GM23338 (cell line): Measurements from ENCODE around the gene CTRB2.

Experiments used
- CREB1 ChIP-seq: fragments of 250-450 bp; sonication (Bioruptor Pico); IDR thresholded peaks from 2 replicates; pipeline ENCODE4 v1.5.0; 2020; ENCODE audit warnings: low read depth, mild to moderate bottlenecking, moderate library complexity
- EZH2 ChIP-seq: fragments of 200-600 bp; sonication (generic); IDR thresholded peaks from one replicate; pipeline ENCODE4 v1.8.0; 2017; ENCODE audit warnings: antibody characterized with exemption, mild to moderate bottlenecking, low read depth; ENCODE audit not compliant: unreplicated experiment
- EZH2phosphoT487 ChIP-seq: fragments of 200-600 bp; sonication (generic); IDR thresholded peaks from one replicate; pipeline ENCODE4 v1.8.1; 2018; ENCODE audit warnings: antibody characterized with exemption; ENCODE audit not compliant: unreplicated experiment
- JUNB ChIP-seq: IDR thresholded peaks from one replicate; pipeline ENCODE4 v1.6.1; 2016; ENCODE audit warnings: antibody characterized with exemption; ENCODE audit not compliant: unreplicated experiment
- NANOG ChIP-seq: IDR thresholded peaks from 2 replicates; pipeline ENCODE4 v1.6.1; 2016; ENCODE audit warnings: antibody characterized with exemption, borderline replicate concordance
- POLR2AphosphoS5 ChIP-seq: IDR thresholded peaks from 2 replicates; pipeline ENCODE4 v1.6.1; 2016; ENCODE audit warnings: antibody characterized with exemption, low read depth
- ZNF331 ChIP-seq: fragments of 250-450 bp; sonication (Bioruptor Pico); IDR thresholded peaks from 2 replicates; pipeline ENCODE4 v1.5.0; 2020; ENCODE audit warnings: low read depth, mild to moderate bottlenecking, moderate library complexity
- TF ChIP-seq, protein P1 (sequence below), 2 experiments: fragments of 200-600 bp in 1 of 2; sonication (generic) in 1 of 2; conservative IDR thresholded peaks; 2 replicates each; pipeline versions ENCODE4 v1.5.1 to v1.6.1; 2016 to 2017; ENCODE audit warnings: antibody characterized with exemption in 2 of 2, low read depth in 2 of 2, mild to moderate bottlenecking in 2 of 2, moderate library complexity in 1 of 2
- TF ChIP-seq, protein P2 (sequence below): IDR thresholded peaks from one replicate; pipeline ENCODE4 v1.6.1; 2018; ENCODE audit warnings: antibody characterized with exemption; ENCODE audit not compliant: unreplicated experiment
- TF ChIP-seq, protein P3 (sequence below): IDR thresholded peaks from 2 replicates; pipeline ENCODE4 v1.6.1; 2016; ENCODE audit warnings: antibody characterized with exemption

DNA sequence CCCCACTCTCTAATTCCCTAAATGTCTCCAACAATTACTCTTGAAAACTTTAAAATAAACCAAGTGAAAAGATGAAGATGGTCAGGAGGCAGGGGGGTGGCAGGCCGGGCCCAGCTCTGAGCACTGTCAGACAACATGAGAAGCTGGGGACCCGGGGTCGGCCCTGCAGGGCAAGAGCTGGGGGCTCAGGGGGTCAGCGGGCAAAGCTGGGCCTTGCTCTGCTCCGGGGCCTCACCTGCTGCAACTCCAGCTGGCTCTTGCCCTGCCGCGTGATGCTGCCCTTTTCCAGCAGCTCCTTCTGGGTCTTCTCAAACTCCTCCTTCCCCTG lies 26.6 kb upstream of the CTRB2 start:
- TF ChIP-seq, protein P1, sequence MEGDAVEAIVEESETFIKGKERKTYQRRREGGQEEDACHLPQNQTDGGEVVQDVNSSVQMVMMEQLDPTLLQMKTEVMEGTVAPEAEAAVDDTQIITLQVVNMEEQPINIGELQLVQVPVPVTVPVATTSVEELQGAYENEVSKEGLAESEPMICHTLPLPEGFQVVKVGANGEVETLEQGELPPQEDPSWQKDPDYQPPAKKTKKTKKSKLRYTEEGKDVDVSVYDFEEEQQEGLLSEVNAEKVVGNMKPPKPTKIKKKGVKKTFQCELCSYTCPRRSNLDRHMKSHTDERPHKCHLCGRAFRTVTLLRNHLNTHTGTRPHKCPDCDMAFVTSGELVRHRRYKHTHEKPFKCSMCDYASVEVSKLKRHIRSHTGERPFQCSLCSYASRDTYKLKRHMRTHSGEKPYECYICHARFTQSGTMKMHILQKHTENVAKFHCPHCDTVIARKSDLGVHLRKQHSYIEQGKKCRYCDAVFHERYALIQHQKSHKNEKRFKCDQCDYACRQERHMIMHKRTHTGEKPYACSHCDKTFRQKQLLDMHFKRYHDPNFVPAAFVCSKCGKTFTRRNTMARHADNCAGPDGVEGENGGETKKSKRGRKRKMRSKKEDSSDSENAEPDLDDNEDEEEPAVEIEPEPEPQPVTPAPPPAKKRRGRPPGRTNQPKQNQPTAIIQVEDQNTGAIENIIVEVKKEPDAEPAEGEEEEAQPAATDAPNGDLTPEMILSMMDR (conservative IDR thresholded peaks at IDR 0.05; ENCODE audit: low read depth in 2 of 2), result no peak
- TF ChIP-seq EZH2phosphoT487 (no peak), POLR2AphosphoS5 (no peak), EZH2 (no peak), ZNF331 (CRISPR knock-in tag) (no peak), JUNB (no peak), CREB1 (CRISPR knock-in tag) (no peak), NANOG (no peak)
- TF ChIP-seq, protein P2, sequence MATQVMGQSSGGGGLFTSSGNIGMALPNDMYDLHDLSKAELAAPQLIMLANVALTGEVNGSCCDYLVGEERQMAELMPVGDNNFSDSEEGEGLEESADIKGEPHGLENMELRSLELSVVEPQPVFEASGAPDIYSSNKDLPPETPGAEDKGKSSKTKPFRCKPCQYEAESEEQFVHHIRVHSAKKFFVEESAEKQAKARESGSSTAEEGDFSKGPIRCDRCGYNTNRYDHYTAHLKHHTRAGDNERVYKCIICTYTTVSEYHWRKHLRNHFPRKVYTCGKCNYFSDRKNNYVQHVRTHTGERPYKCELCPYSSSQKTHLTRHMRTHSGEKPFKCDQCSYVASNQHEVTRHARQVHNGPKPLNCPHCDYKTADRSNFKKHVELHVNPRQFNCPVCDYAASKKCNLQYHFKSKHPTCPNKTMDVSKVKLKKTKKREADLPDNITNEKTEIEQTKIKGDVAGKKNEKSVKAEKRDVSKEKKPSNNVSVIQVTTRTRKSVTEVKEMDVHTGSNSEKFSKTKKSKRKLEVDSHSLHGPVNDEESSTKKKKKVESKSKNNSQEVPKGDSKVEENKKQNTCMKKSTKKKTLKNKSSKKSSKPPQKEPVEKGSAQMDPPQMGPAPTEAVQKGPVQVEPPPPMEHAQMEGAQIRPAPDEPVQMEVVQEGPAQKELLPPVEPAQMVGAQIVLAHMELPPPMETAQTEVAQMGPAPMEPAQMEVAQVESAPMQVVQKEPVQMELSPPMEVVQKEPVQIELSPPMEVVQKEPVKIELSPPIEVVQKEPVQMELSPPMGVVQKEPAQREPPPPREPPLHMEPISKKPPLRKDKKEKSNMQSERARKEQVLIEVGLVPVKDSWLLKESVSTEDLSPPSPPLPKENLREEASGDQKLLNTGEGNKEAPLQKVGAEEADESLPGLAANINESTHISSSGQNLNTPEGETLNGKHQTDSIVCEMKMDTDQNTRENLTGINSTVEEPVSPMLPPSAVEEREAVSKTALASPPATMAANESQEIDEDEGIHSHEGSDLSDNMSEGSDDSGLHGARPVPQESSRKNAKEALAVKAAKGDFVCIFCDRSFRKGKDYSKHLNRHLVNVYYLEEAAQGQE, result no peak
- TF ChIP-seq, protein P3, sequence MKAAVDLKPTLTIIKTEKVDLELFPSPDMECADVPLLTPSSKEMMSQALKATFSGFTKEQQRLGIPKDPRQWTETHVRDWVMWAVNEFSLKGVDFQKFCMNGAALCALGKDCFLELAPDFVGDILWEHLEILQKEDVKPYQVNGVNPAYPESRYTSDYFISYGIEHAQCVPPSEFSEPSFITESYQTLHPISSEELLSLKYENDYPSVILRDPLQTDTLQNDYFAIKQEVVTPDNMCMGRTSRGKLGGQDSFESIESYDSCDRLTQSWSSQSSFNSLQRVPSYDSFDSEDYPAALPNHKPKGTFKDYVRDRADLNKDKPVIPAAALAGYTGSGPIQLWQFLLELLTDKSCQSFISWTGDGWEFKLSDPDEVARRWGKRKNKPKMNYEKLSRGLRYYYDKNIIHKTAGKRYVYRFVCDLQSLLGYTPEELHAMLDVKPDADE, result no peak
